CD4-positive, alpha-beta T cell (primary cell): ENCODE measurements around the gene SFRP5. TPM values are rescaled to one million over a fixed set of nuclear protein-coding genes. Genes with fewer than 3 reads are reported as not detected.
A peak's percentile ranks its signal among the peaks of the same experiment; 100 is the strongest.

Experiments
- ATAC-seq: fragments of 200-7000 bp; cut with Tn5 transposase; one replicate; pipeline ENCODE4 v1.10.0; 2022; ENCODE audit warnings: mild to moderate bottlenecking; ENCODE audit not compliant: poor library complexity
- CTCF ChIA-PET: fragments of 350-600 bp; sonication (Branson Sonifier 250); formaldehyde crosslinking; loops from one replicate; lab custom pipeline; 2021; ENCODE audit warnings: antibody characterized with exemption, inconsistent platforms; lab: Charles Lee
- POLR2A ChIA-PET: fragments of 350-600 bp; sonication (Branson Sonifier 250); formaldehyde crosslinking; loops from one replicate; lab custom pipeline; 2021; ENCODE audit warnings: antibody characterized with exemption, inconsistent platforms; lab: Charles Lee
- DNase-seq, 14 experiments: peaks; one replicate each; pipeline ENCODE4 v3.0.0-alpha.2; 2013 to 2020; ENCODE audit warnings: mixed read lengths in 2 of 14
- H3K27ac ChIP-seq, 2 donors: one replicate each; pipeline versions ENCODE4 v1.5.1 to v1.7.0; 2013; ENCODE audit warnings: low read length in 2 of 2, low read depth in 1 of 2, mild to moderate bottlenecking in 1 of 2
- H3K27me3 ChIP-seq, 2 experiments: 1 replicate in 1 of 2; 2 replicates in 1 of 2; pipeline versions ENCODE4 v1.6.1 to v1.7.0; 2013; ENCODE audit warnings: low read length in 2 of 2, control low read depth in 1 of 2, mild to moderate bottlenecking in 1 of 2, moderate library complexity in 1 of 2; ENCODE audit not compliant: insufficient read depth in 2 of 2, control insufficient read depth in 1 of 2
- H3K36me3 ChIP-seq: one replicate; pipeline ENCODE4 v1.6.1; 2013; ENCODE audit warnings: low read length, control low read depth; ENCODE audit not compliant: insufficient read depth
- H3K4me1 ChIP-seq: one replicate; pipeline ENCODE4 v1.6.1; 2013; ENCODE audit warnings: low read length, control low read depth; ENCODE audit not compliant: insufficient read depth
- H3K4me3 ChIP-seq: one replicate; pipeline ENCODE4 v1.5.1; 2013; ENCODE audit warnings: mild to moderate bottlenecking, low read length, moderate library complexity
- H3K9me3 ChIP-seq, 2 experiments: 1 replicate in 1 of 2; 2 replicates in 1 of 2; pipeline versions ENCODE4 v1.6.1 to v1.7.0; 2013; ENCODE audit warnings: low read length in 2 of 2, mild to moderate bottlenecking in 2 of 2, control low read depth in 1 of 2, moderate library complexity in 1 of 2; ENCODE audit not compliant: control insufficient read depth in 1 of 2, insufficient read depth in 1 of 2
- H3K27ac Mint-ChIP-seq: one replicate; pipeline ENCODE4 v1.8.0; 2020; ENCODE audit warnings: mixed read lengths
- H3K27me3 Mint-ChIP-seq: one replicate; pipeline ENCODE4 v1.8.0; 2021; ENCODE audit warnings: mixed read lengths
- H3K36me3 Mint-ChIP-seq: one replicate; pipeline ENCODE4 v1.8.0; 2021; ENCODE audit warnings: low read depth, mixed read lengths
- H3K4me1 Mint-ChIP-seq: one replicate; pipeline ENCODE4 v1.8.0; 2021; ENCODE audit warnings: low read depth, mixed read lengths
- H3K4me3 Mint-ChIP-seq: one replicate; pipeline ENCODE4 v1.8.0; 2020; ENCODE audit warnings: mild to moderate bottlenecking, mixed read lengths
- H3K9me3 Mint-ChIP-seq: one replicate; pipeline ENCODE4 v1.8.0; 2020; ENCODE audit warnings: mixed read lengths
- intact Hi-C, 2 experiments: fragments of 100-400 bp; cut with DNase I in 1 of 2; cut with micrococcal nuclease in 1 of 2; formaldehyde crosslinking; loops; one replicate each; pipeline versions ENCODE4 v1.15.1 to v1.9.0; 2023 to 2025; cut with DNase I, micrococcal nuclease
- total RNA-seq, 174 experiments: library from RNA in 2 of 174; stranded (reverse) in 2 of 174; gene quantifications; one replicate each; pipeline ENCODE4 v1.2.3 and lab custom pipeline; 2021 to 2026
- TF ChIP-seq, protein P1 (sequence below): fragments of 200-600 bp; IDR thresholded peaks from one replicate; pipeline ENCODE4 v1.8.0; 2022; ENCODE audit warnings: antibody characterized with exemption, mild to moderate bottlenecking

SFRP5 gene
- total RNA-seq, 2 experiments from 2014 or later = not detected

DNA sequence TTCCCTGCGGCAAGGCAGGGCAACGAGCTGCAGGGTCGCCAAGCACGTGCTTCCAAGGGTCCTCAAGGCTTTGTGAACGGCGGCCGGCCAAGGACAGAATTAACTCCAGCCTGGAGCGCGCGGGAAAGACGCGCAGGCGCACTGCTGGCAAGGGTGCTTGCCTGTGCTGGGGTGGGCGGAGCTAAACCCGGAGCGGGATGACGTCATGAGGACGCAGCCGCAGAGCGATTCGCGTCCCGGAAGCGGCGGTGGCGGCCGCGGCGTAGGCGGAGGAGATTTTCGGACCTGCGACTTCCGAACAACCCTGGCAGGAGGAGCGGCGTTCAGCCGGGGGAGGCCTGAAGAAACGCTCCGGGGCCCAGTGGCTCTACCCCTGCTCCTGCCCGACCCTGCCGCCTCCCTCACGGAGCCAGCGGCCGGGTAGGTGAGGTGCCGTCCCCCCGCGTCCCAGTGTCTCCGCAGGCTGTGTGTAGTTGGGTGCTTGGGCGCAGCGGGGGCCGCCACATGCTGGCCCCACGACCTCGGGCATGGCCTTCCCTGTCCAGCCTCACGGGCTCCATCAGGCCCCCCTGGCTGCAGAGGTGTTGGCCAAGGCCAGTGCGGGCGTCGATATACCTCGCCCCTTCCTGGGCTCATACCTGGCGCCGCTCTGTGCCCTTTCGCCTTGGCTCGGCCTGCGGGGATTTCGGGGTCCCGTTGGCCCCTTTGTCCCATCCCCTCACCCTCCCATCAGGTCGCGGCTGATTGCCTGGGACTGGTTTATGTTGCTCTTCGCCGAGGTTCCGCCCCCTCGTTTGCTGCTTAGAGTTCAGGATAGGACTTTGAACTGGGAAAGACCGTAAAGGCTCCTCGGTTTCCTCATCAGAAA, 34.7 kb downstream of the SFRP5 start, which contains the start of gene ZFYVE27:
Gene ZFYVE27 (plus strand): TSS at position 227 of the 868 bp plus-strand sequence. CDS start 1,350 bp downstream, outside the sequence.
- peak; percentile 91 to 98 (median 94) for DNase-seq
- ATAC-seq = peak; percentile 90
- Histone ChIP-seq H3K9me3 (no peaks in the 10 kb centered on the region), H3K4me1 (peaks cover 37% of the 10 kb centered on the region), H3K4me3 (peak within 1 kb of the TSS; percentile 80), H3K27me3 (no peaks in the 10 kb centered on the region), H3K36me3 (peaks cover 18% of the 10 kb centered on the region), H3K27ac (peak within 1 kb of the TSS; percentile 85 to 92)
- TF ChIP-seq, protein P1, sequence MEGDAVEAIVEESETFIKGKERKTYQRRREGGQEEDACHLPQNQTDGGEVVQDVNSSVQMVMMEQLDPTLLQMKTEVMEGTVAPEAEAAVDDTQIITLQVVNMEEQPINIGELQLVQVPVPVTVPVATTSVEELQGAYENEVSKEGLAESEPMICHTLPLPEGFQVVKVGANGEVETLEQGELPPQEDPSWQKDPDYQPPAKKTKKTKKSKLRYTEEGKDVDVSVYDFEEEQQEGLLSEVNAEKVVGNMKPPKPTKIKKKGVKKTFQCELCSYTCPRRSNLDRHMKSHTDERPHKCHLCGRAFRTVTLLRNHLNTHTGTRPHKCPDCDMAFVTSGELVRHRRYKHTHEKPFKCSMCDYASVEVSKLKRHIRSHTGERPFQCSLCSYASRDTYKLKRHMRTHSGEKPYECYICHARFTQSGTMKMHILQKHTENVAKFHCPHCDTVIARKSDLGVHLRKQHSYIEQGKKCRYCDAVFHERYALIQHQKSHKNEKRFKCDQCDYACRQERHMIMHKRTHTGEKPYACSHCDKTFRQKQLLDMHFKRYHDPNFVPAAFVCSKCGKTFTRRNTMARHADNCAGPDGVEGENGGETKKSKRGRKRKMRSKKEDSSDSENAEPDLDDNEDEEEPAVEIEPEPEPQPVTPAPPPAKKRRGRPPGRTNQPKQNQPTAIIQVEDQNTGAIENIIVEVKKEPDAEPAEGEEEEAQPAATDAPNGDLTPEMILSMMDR = no peak
- Mint-ChIP-seq H3K4me1 (peaks cover 57% of the 10 kb centered on the region), H3K4me3 (peak within 1 kb of the TSS; percentile 97), H3K27me3 (no peaks in the 10 kb centered on the region), H3K9me3 (no peaks in the 10 kb centered on the region), H3K36me3 (peaks cover 50% of the 10 kb centered on the region), H3K27ac (peak within 1 kb of the TSS; percentile 92)
- intact Hi-C loops = loop anchor here in 1 of 2 experiments (2.0 to 5.0 kb wide), 4 partner anchors 115 to 398 kb away; partner anchors contain the start of genes MMS19, R3HCC1L, RRP12 and UBTD1
- CTCF ChIA-PET = interaction anchor here (2.0 to 3.5 kb wide), 4 partner anchors 23 to 61 kb away, joined by 5 to 18 read pairs (median 14); partner anchors contain the start of genes AVPI1 and MARVELD1
- POLR2A ChIA-PET = interaction anchor here (0.5 to 2.3 kb wide), 19 partner anchors 10 to 397 kb away, joined by 3 to 65 read pairs (median 4); partner anchors contain the start of genes AVPI1, GOLGA7B, MARVELD1 and PI4K2A

DNA sequence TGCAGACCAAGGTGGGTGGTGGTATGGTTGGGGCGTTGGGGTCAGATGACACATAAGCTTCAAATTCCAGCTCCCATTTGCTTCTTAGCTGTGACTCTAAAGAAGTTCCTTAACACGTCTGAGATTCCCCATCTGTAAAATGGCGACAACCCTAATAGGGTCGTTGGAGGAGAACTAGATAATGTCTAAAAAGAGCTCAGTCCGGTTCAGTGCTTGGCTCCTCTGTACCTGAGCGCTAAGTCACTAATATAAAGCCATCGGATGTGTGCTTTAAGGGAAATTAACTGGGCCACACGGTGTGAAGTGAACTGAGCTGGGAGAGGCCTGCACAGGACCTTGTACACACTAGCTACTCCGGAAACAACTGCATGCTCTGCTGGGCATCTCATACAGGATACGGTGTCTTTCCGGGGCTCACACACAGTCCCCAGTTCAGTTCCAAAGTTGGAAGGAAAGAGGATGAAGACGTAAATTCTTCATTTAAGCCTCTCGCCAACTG, 35.3 kb downstream of the SFRP5 start:
- Histone ChIP-seq H3K36me3 (peaks cover 18% of the 10 kb centered on the region), H3K9me3 (no peaks in the 10 kb centered on the region), H3K4me3 (peak overlapping the region; percentile 80), H3K27me3 (no peaks in the 10 kb centered on the region), H3K27ac (peak overlapping the region; percentile 85 to 92), H3K4me1 (peaks cover 37% of the 10 kb centered on the region)
- H3K27me3 Mint-ChIP-seq = no peaks in the 10 kb centered on the region
- POLR2A ChIA-PET = interaction anchor here (0.5 to 2.3 kb wide), 20 partner anchors 9 to 398 kb away, joined by 3 to 65 read pairs (median 4); partner anchors contain the start of genes AVPI1, GOLGA7B, MARVELD1 and PI4K2A
- H3K9me3 Mint-ChIP-seq = no peaks in the 10 kb centered on the region
- peak overlapping the region; percentile 97 for H3K4me3 Mint-ChIP-seq
- TF ChIP-seq, protein P1 = no peak
- ATAC-seq (peak; percentile 22), DNase-seq (no peak)
- H3K36me3 Mint-ChIP-seq = peaks cover 44% of the 10 kb centered on the region
- peaks cover 54% of the 10 kb centered on the region for H3K4me1 Mint-ChIP-seq
- peak overlapping the region; percentile 92 for H3K27ac Mint-ChIP-seq
- CTCF ChIA-PET = interaction anchor here (0.8 to 3.5 kb wide), 5 partner anchors 22 to 60 kb away, joined by 3 to 18 read pairs (median 13); partner anchors contain the start of genes AVPI1 and MARVELD1
- intact Hi-C loops = loop anchor here in 1 of 2 experiments (2.0 to 5.0 kb wide), 4 partner anchors 116 to 398 kb away; partner anchors contain the start of genes MMS19, R3HCC1L, RRP12 and UBTD1

DNA sequence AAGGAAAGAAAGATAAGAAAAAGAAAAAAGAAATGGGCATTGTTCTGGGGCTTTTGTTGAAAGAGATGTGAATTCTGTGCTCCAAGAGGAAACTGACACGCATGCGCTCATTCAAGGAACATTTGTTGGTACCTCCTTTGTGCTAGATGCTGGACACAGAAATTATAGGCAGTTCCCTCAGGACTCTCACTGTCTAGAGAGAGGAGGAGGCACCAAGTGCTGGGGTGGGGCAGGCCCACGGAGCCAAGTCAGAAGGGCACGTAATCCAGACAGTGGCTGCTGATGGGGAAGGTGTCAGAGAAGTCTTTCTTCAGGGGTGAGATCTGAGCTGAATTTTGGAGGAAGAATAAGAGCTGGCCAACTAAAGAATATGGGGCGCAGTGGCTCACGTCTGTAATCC, 37.8 kb downstream of the SFRP5 start:
- no peaks in the 10 kb centered on the region for H3K9me3 Mint-ChIP-seq
- peaks cover 4% of the 10 kb centered on the region for H3K27me3 Mint-ChIP-seq
- H3K27ac ChIP-seq = no peak overlapping the region
- peaks cover 31% of the 10 kb centered on the region for H3K4me1 Mint-ChIP-seq
- TF ChIP-seq, protein P1 = no peak
- peak overlapping the region; percentile 31 for H3K4me3 Mint-ChIP-seq
- H3K27ac Mint-ChIP-seq = no peak overlapping the region
- ATAC-seq (no peak), DNase-seq (no peak)
- peaks cover 4% of the 10 kb centered on the region for H3K36me3 ChIP-seq
- no peak overlapping the region for H3K4me3 ChIP-seq
- H3K36me3 Mint-ChIP-seq = peaks cover 21% of the 10 kb centered on the region
- no peaks in the 10 kb centered on the region for H3K27me3 ChIP-seq
- ChIA-PET CTCF (interaction anchor here (0.9 to 4.4 kb wide), 3 partner anchors 9 to 58 kb away, joined by 5 to 18 read pairs (median 15); no protein-coding TSS in a partner anchor), POLR2A (interaction anchor here (2.2 kb wide), 1 partner anchor 47 kb away, joined by 9 read pairs; the partner anchor contains the start of gene AVPI1)
- no peaks in the 10 kb centered on the region for H3K9me3 ChIP-seq
- H3K4me1 ChIP-seq = peaks cover 27% of the 10 kb centered on the region
- intact Hi-C loops = loop anchor here in 1 of 2 experiments (5.0 kb wide), 1 partner anchor 327 kb away; no protein-coding TSS in a partner anchor
